ENCODE results near the gene IGF2BP1.

- no peak for TF ChIP-seq CTCF (IDR thresholded peaks at IDR 0.05)
- no peak for TF ChIP-seq POLR2A (IDR thresholded peaks at IDR 0.05)
Measured at GRCh38 chr17:49061524-49061943, 64.3 kb downstream of the IGF2BP1 start.
